Activated CD4-positive, alpha-beta memory T cell treated with anti-CD3 and anti-CD28 coated beads, Interleukin-2, amount 10 ng/mL, durations not matched to agents 7 days and 5 days (primary cell): ENCODE measurements around the gene BHMT2. TPM values are rescaled to one million over a fixed set of nuclear protein-coding genes. Genes with fewer than 3 reads are reported as not detected.

ENCODE experiments used
- CTCF ChIA-PET: fragments of 350-600 bp; sonication (Branson Sonifier 250); formaldehyde crosslinking; loops from one replicate; lab custom pipeline; 2021; ENCODE audit warnings: antibody characterized with exemption, inconsistent platforms; lab: Charles Lee
- POLR2A ChIA-PET: fragments of 350-600 bp; sonication (Branson Sonifier 250); formaldehyde crosslinking; loops from one replicate; lab custom pipeline; 2021; ENCODE audit warnings: antibody characterized with exemption; lab: Charles Lee
- DNase-seq: peaks from one replicate; pipeline ENCODE4 v3.0.0-alpha.2; 2020
- H3K27ac Mint-ChIP-seq: one replicate; pipeline ENCODE4 v1.8.0; 2021; ENCODE audit warnings: mild to moderate bottlenecking, mixed read lengths
- H3K27me3 Mint-ChIP-seq: one replicate; pipeline ENCODE4 v1.8.0; 2021; ENCODE audit warnings: mixed read lengths
- H3K36me3 Mint-ChIP-seq: one replicate; pipeline ENCODE4 v1.8.0; 2021; ENCODE audit warnings: low read depth, mixed read lengths
- H3K4me1 Mint-ChIP-seq: one replicate; pipeline ENCODE4 v1.8.0; 2021; ENCODE audit warnings: mixed read lengths
- H3K4me3 Mint-ChIP-seq: one replicate; pipeline ENCODE4 v1.8.0; 2021; ENCODE audit warnings: mild to moderate bottlenecking, mixed read lengths
- H3K9me3 Mint-ChIP-seq: one replicate; pipeline ENCODE4 v1.8.0; 2021; ENCODE audit warnings: mixed read lengths
- total RNA-seq, 2 experiments: library from RNA; stranded (reverse); gene quantifications; one replicate each; pipeline ENCODE4 v1.2.3, GENCODE V29; 2021

The BHMT2 gene
- total RNA-seq, 2 experiments from 2014 or later: not detected

GRCh38 chr5:79035237-79035636 is 34.3 kb upstream of the BHMT2 start:
- no peak for DNase-seq
- no peaks in the 10 kb centered on the region for H3K9me3 Mint-ChIP-seq
- no peaks in the 10 kb centered on the region for H3K4me1 Mint-ChIP-seq
- CTCF ChIA-PET: no interaction called here
- no peak overlapping the region for H3K4me3 Mint-ChIP-seq
- no peaks in the 10 kb centered on the region for H3K36me3 Mint-ChIP-seq
- peaks cover 4% of the 10 kb centered on the region for H3K27me3 Mint-ChIP-seq
- no peak overlapping the region for H3K27ac Mint-ChIP-seq
- POLR2A ChIA-PET: no interaction called here

GRCh38 chr5:79036769-79037168 is 32.8 kb upstream of the BHMT2 start:
- no peak overlapping the region for H3K4me3 Mint-ChIP-seq
- H3K27me3 Mint-ChIP-seq: peaks cover 4% of the 10 kb centered on the region
- H3K9me3 Mint-ChIP-seq: no peaks in the 10 kb centered on the region
- DNase-seq: no peak
- H3K27ac Mint-ChIP-seq: no peak overlapping the region
- H3K36me3 Mint-ChIP-seq: no peaks in the 10 kb centered on the region
- ChIA-PET CTCF (no interaction called here), POLR2A (no interaction called here)
- no peaks in the 10 kb centered on the region for H3K4me1 Mint-ChIP-seq

GRCh38 chr5:79042188-79042587 is 27.4 kb upstream of the BHMT2 start:
- Mint-ChIP-seq H3K36me3 (no peaks in the 10 kb centered on the region), H3K27ac (no peak overlapping the region), H3K4me3 (no peak overlapping the region), H3K27me3 (peaks cover 10% of the 10 kb centered on the region), H3K4me1 (no peaks in the 10 kb centered on the region), H3K9me3 (no peaks in the 10 kb centered on the region)
- POLR2A ChIA-PET: no interaction called here
- CTCF ChIA-PET: interaction anchor here (1.0 kb wide), 1 partner anchor 90 kb away, joined by 3 read pairs; no protein-coding TSS in a partner anchor
- DNase-seq: no peak

GRCh38 chr5:79047199-79047598 is 22.4 kb upstream of the BHMT2 start:
- Mint-ChIP-seq H3K36me3 (no peaks in the 10 kb centered on the region), H3K4me1 (no peaks in the 10 kb centered on the region), H3K9me3 (no peaks in the 10 kb centered on the region), H3K27me3 (peaks cover 32% of the 10 kb centered on the region), H3K27ac (no peak overlapping the region), H3K4me3 (no peak overlapping the region)
- no peak for DNase-seq
- POLR2A ChIA-PET: no interaction called here
- CTCF ChIA-PET: interaction anchor here (1.1 to 1.5 kb wide), 2 partner anchors 22 to 86 kb away, joined by 4 read pairs; no protein-coding TSS in a partner anchor

GRCh38 chr5:79048437-79048836 is 21.1 kb upstream of the BHMT2 start:
- ChIA-PET CTCF (interaction anchor here (1.0 to 1.5 kb wide), 2 partner anchors 23 to 85 kb away, joined by 3 to 4 read pairs; no protein-coding TSS in a partner anchor), POLR2A (interaction anchor here (0.7 kb wide), 1 partner anchor 438 kb away, joined by 4 read pairs; no protein-coding TSS in a partner anchor)
- Mint-ChIP-seq H3K9me3 (no peaks in the 10 kb centered on the region), H3K4me1 (no peaks in the 10 kb centered on the region), H3K36me3 (no peaks in the 10 kb centered on the region), H3K27me3 (peaks cover 35% of the 10 kb centered on the region), H3K4me3 (no peak overlapping the region), H3K27ac (no peak overlapping the region)
- DNase-seq: no peak

- peaks cover 34% of the 10 kb centered on the region for H3K27me3 Mint-ChIP-seq
- no peak overlapping the region for H3K4me3 Mint-ChIP-seq
- no peaks in the 10 kb centered on the region for H3K9me3 Mint-ChIP-seq
- no peak overlapping the region for H3K27ac Mint-ChIP-seq
- CTCF ChIA-PET: no interaction called here
- POLR2A ChIA-PET: no interaction called here
- DNase-seq: no peak
- no peaks in the 10 kb centered on the region for H3K4me1 Mint-ChIP-seq
- H3K36me3 Mint-ChIP-seq: no peaks in the 10 kb centered on the region
These were observed 19.1 kb upstream of the BHMT2 start for GRCh38 chr5:79050498-79050897.

GRCh38 chr5:79053321-79053720 is 16.2 kb upstream of the BHMT2 start:
- ChIA-PET POLR2A (no interaction called here), CTCF (no interaction called here)
- no peak overlapping the region for H3K27ac Mint-ChIP-seq
- no peaks in the 10 kb centered on the region for H3K9me3 Mint-ChIP-seq
- no peaks in the 10 kb centered on the region for H3K36me3 Mint-ChIP-seq
- H3K4me1 Mint-ChIP-seq: no peaks in the 10 kb centered on the region
- H3K4me3 Mint-ChIP-seq: no peak overlapping the region
- no peak for DNase-seq
- peaks cover 28% of the 10 kb centered on the region for H3K27me3 Mint-ChIP-seq

- no peak for DNase-seq
- no peak overlapping the region for H3K4me3 Mint-ChIP-seq
- no peaks in the 10 kb centered on the region for H3K36me3 Mint-ChIP-seq
- H3K9me3 Mint-ChIP-seq: no peaks in the 10 kb centered on the region
- H3K27me3 Mint-ChIP-seq: peaks cover 25% of the 10 kb centered on the region
- ChIA-PET CTCF (no interaction called here), POLR2A (no interaction called here)
- no peak overlapping the region for H3K27ac Mint-ChIP-seq
- no peaks in the 10 kb centered on the region for H3K4me1 Mint-ChIP-seq
These were observed 14.6 kb upstream of the BHMT2 start for GRCh38 chr5:79055017-79055416.

- Mint-ChIP-seq H3K4me1 (no peaks in the 10 kb centered on the region), H3K27me3 (peaks cover 26% of the 10 kb centered on the region), H3K36me3 (no peaks in the 10 kb centered on the region), H3K27ac (no peak overlapping the region), H3K4me3 (no peak overlapping the region), H3K9me3 (no peaks in the 10 kb centered on the region)
- POLR2A ChIA-PET: no interaction called here
- no peak for DNase-seq
- CTCF ChIA-PET: interaction anchor here (1.2 kb wide), 1 partner anchor 32 kb away, joined by 3 read pairs; no protein-coding TSS in a partner anchor
These were observed 12.7 kb upstream of the BHMT2 start for GRCh38 chr5:79056847-79057246.

GRCh38 chr5:79059674-79060073 is 9.9 kb upstream of the BHMT2 start:
- Mint-ChIP-seq H3K9me3 (no peaks in the 10 kb centered on the region), H3K4me1 (no peaks in the 10 kb centered on the region), H3K36me3 (no peaks in the 10 kb centered on the region), H3K27me3 (peaks cover 22% of the 10 kb centered on the region), H3K27ac (no peak overlapping the region), H3K4me3 (no peak overlapping the region)
- ChIA-PET POLR2A (no interaction called here), CTCF (interaction anchor here (1.1 to 1.4 kb wide), 2 partner anchors 35 to 39 kb away, joined by 4 read pairs; no protein-coding TSS in a partner anchor)
- DNase-seq: no peak

- Mint-ChIP-seq H3K9me3 (no peaks in the 10 kb centered on the region), H3K27ac (no peak overlapping the region), H3K4me3 (no peak overlapping the region), H3K27me3 (peaks cover 20% of the 10 kb centered on the region), H3K4me1 (no peaks in the 10 kb centered on the region), H3K36me3 (no peaks in the 10 kb centered on the region)
- ChIA-PET POLR2A (no interaction called here), CTCF (no interaction called here)
- DNase-seq: no peak
These were observed 7.1 kb upstream of the BHMT2 start for GRCh38 chr5:79062436-79062835.

- H3K4me3 Mint-ChIP-seq: no peak overlapping the region
- POLR2A ChIA-PET: no interaction called here
These were observed 742 bp downstream of the BHMT2 start for GRCh38 chr5:79070350-79070667.

GRCh38 chr5:79074641-79075040 is 5.1 kb downstream of the BHMT2 start:
- H3K27me3 Mint-ChIP-seq: peaks cover 25% of the 10 kb centered on the region
- H3K27ac Mint-ChIP-seq: no peak overlapping the region
- H3K36me3 Mint-ChIP-seq: no peaks in the 10 kb centered on the region
- no peaks in the 10 kb centered on the region for H3K4me1 Mint-ChIP-seq
- no peaks in the 10 kb centered on the region for H3K9me3 Mint-ChIP-seq
- no peak for DNase-seq
- no peak overlapping the region for H3K4me3 Mint-ChIP-seq
- CTCF ChIA-PET: interaction anchor here (1.3 kb wide), 1 partner anchor 49 kb away, joined by 3 read pairs; no protein-coding TSS in a partner anchor
- POLR2A ChIA-PET: no interaction called here

More at GRCh38 chr5:79070350-79070667, 742 bp downstream of the BHMT2 start:
- Mint-ChIP-seq H3K9me3 (no peaks in the 10 kb centered on the region), H3K27ac (no peak overlapping the region), H3K27me3 (peaks cover 42% of the 10 kb centered on the region), H3K4me1 (no peaks in the 10 kb centered on the region), H3K36me3 (no peaks in the 10 kb centered on the region)
- no peak for DNase-seq
- CTCF ChIA-PET: no interaction called here

- POLR2A ChIA-PET: no interaction called here
- CTCF ChIA-PET: no interaction called here
- no peaks in the 10 kb centered on the region for H3K4me1 Mint-ChIP-seq
- no peaks in the 10 kb centered on the region for H3K9me3 Mint-ChIP-seq
- no peak overlapping the region for H3K27ac Mint-ChIP-seq
- H3K27me3 Mint-ChIP-seq: peaks cover 17% of the 10 kb centered on the region
- no peak overlapping the region for H3K4me3 Mint-ChIP-seq
- no peaks in the 10 kb centered on the region for H3K36me3 Mint-ChIP-seq
- no peak for DNase-seq
These were observed 6.3 kb downstream of the BHMT2 start for GRCh38 chr5:79075646-79076426.
